ENCODE data around the gene ARHGAP42.

Gene ARHGAP42

DNA sequence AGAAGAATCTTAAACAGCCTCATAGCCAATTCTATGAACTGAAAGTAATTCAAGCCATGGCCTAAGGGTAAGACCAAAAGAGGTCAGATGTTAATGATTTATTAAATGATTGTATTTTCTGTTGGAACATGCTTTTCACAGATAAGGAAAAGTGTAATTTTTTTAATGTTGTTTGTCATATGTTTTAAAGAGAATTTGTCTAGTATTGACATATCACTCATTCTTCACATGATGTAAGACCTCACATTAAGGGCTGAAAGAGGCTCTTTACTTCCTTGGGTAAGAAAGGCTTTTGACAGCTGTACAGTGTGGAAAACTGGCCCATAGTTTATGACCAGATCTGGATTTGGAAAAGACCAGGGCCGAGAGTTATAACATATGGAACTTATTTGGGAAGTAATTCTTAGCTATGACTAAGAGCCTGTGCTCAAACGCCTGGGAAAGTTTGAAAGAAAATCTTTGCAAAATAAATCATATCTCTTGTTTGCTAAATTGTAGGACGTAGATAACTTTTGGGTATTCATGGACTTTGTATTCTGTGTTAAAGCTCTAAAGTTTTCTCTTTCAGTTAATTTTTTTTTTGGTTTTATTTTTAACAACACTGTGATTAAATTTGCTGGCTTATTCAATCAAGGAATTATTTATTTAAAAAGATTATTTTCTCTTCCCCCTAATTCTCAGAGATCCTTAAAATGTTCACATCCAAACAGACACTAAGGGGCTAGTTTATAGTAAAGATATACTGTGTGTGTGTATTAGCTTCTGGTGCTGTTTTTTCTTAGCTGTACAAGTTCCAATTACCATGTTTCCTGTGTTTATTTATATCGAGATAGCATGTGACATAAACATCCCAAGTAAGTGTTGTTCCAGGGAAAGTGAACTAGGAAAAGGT is 162.2 kb downstream of the ARHGAP42 start:
- Mint-ChIP-seq H3K4me1 (peaks cover 38% of the 10 kb centered on the region), H3K27me3 (ENCODE audit: low read depth) (no peaks in the 10 kb centered on the region), H3K9me3 (no peaks in the 10 kb centered on the region), H3K4me3 (peak overlapping the region in 2 of 3 experiments; percentile 18 to 21), H3K27ac (peak overlapping the region; percentile 94 to 98 (median 97)), H3K36me3 (ENCODE audit: low read depth) (no peaks in the 10 kb centered on the region)
- TF ChIP-seq, protein P1, sequence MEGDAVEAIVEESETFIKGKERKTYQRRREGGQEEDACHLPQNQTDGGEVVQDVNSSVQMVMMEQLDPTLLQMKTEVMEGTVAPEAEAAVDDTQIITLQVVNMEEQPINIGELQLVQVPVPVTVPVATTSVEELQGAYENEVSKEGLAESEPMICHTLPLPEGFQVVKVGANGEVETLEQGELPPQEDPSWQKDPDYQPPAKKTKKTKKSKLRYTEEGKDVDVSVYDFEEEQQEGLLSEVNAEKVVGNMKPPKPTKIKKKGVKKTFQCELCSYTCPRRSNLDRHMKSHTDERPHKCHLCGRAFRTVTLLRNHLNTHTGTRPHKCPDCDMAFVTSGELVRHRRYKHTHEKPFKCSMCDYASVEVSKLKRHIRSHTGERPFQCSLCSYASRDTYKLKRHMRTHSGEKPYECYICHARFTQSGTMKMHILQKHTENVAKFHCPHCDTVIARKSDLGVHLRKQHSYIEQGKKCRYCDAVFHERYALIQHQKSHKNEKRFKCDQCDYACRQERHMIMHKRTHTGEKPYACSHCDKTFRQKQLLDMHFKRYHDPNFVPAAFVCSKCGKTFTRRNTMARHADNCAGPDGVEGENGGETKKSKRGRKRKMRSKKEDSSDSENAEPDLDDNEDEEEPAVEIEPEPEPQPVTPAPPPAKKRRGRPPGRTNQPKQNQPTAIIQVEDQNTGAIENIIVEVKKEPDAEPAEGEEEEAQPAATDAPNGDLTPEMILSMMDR (IDR thresholded peaks at IDR 0.05; ENCODE audit: unreplicated experiment in 3 of 3), result no peak

DNA sequence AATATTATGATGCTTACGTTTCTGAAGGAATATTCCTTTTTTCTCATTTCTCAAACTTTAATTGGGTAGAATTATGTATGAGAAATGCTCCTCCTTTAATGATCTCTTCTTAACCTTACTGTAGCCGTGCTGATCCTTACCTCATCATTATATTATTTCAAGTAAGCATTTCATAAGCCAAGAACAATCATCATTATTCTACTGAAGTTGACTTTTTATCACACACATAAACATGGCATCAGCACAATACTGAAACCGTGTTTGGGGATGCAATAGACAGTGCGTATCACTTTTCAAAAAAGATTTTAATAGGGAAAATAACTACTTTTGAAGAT is 162.8 kb downstream of the ARHGAP42 start:
- Mint-ChIP-seq H3K27ac (peak overlapping the region; percentile 94 to 98 (median 97)), H3K4me3 (peak overlapping the region in 2 of 3 experiments; percentile 18 to 21), H3K36me3 (ENCODE audit: low read depth) (no peaks in the 10 kb centered on the region), H3K9me3 (no peaks in the 10 kb centered on the region), H3K27me3 (ENCODE audit: low read depth) (no peaks in the 10 kb centered on the region), H3K4me1 (peaks cover 38% of the 10 kb centered on the region)
- TF ChIP-seq, protein P1 (IDR thresholded peaks at IDR 0.05; ENCODE audit: unreplicated experiment in 3 of 3), result no peak

DNA sequence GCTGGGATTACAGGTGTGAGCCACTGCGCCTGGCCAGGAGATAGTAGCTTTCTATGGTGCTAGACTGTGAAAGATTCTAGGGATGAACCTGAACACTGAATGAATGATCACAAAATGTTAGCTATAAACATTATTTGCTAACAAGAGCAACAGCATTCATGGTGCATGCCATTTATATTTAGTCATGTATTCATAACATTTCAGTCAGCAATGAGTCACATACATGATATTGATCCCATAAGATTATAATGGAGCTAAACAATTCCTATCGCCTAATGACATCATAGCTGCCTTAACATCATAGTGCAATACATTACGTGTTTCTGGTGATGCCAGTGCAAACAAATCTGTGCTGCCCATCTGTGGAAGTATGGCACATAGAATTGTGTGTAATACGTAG is 164.1 kb downstream of the ARHGAP42 start:
- TF ChIP-seq, protein P1 (IDR thresholded peaks at IDR 0.05; ENCODE audit: unreplicated experiment in 3 of 3), result no peak
- no peaks in the 10 kb centered on the region for H3K27me3 Mint-ChIP-seq (ENCODE audit: low read depth)
- peak overlapping the region in 2 of 3 experiments; percentile 28 to 42 for H3K27ac Mint-ChIP-seq
- H3K36me3 Mint-ChIP-seq (ENCODE audit: low read depth), result no peaks in the 10 kb centered on the region
- peaks cover 40% of the 10 kb centered on the region for H3K4me1 Mint-ChIP-seq
- no peaks in the 10 kb centered on the region for H3K9me3 Mint-ChIP-seq
- H3K4me3 Mint-ChIP-seq, result no peak overlapping the region

DNA sequence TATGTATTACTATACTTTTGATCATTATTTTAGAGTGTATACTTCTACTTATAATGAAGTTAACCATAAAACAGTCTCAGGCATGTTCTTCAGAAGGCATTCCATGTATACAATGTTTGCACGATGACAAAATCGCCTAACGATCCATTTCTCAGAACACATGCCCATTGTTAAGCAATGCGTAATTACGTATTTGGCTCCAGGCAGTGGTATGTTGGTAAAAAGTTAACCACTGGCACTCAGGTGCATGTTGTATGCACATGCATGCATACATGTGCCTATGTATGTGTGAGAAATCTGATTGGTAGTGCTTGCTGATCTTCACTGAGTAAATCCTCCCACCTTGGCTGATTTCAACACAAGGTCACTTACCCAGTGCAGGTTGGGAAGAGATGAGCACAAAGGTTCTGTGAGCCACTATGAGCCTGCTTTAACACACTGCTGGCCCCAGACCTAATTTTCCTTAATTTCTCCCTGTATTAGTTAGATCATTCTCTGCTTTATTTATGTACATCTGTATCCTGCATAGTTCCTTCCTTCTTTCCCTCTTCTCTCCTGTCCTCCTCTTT is 164.6 kb downstream of the ARHGAP42 start:
- no peaks in the 10 kb centered on the region for H3K36me3 Mint-ChIP-seq (ENCODE audit: low read depth)
- no peaks in the 10 kb centered on the region for H3K27me3 Mint-ChIP-seq (ENCODE audit: low read depth)

DNA sequence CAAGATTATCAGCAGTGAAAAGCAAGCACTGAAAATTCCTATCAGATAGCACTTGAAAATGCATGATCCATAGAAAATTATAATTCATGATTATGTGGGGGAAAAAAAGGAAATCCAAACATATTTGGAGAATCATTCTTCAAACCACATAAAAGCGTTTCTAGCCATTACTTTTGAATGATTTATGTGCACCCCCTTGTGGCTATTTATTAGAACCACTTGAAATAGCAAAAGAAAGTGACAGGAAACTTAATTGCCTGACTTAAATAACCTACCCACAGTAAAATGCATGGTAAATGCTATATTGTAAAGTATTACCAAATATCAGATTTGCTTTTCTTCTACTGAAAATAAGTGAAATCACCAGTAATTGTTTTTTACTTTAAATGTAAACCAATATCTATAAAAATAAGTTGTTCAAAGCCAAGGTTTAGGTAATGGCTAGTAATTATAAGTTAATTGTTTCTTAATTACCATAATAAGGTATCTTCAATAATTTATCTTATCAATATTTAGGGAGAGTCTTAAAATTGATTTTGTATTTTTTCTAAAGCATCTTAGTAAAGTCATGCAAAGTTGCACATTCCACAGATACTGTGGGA is 168.5 kb downstream of the ARHGAP42 start:
- Mint-ChIP-seq H3K4me1 (peaks cover 23% of the 10 kb centered on the region), H3K36me3 (ENCODE audit: low read depth) (peaks cover 6% of the 10 kb centered on the region)
- TF ChIP-seq, protein P1 (IDR thresholded peaks at IDR 0.05; ENCODE audit: unreplicated experiment in 3 of 3), result peak; percentile 49 to 71 (median 50)

More for the DNA sequence above, 164.6 kb downstream of the ARHGAP42 start:
- Mint-ChIP-seq H3K9me3 (no peaks in the 10 kb centered on the region), H3K27ac (peak overlapping the region; percentile 17 to 52 (median 26)), H3K4me3 (no peak overlapping the region), H3K4me1 (peaks cover 44% of the 10 kb centered on the region)
- TF ChIP-seq, protein P1 (IDR thresholded peaks at IDR 0.05; ENCODE audit: unreplicated experiment in 3 of 3), result no peak

More for the DNA sequence above, 168.5 kb downstream of the ARHGAP42 start:
- no peak overlapping the region for H3K4me3 Mint-ChIP-seq
- H3K27me3 Mint-ChIP-seq (ENCODE audit: low read depth), result no peaks in the 10 kb centered on the region
- H3K9me3 Mint-ChIP-seq, result no peaks in the 10 kb centered on the region
- no peak overlapping the region for H3K27ac Mint-ChIP-seq

Measured in nephron (organoid).